ENCODE data around the gene ZNF12.
"Not testable (repeated sequence)": the region's sequence is repeated elsewhere in the genome, so short reads cannot be mapped to it uniquely, and the experiment has no call there.

Gene ZNF12

GRCh38 chr7:6706666-6707407 is at the start of gene ZNF12:
ZNF12 (minus strand) TSS chr7:6706947; CDS start chr7:6705173, 1,774 bp downstream.
- Mint-ChIP-seq H3K36me3 (no peaks in the 10 kb centered on the region), H3K27ac (peak within 1 kb of the TSS; percentile 94), H3K4me1 (peaks cover 39% of the 10 kb centered on the region), H3K9me3 (peaks cover 16% of the 10 kb centered on the region), H3K4me3 (peak within 1 kb of the TSS; percentile 89)
- peak; percentile 88 to 98 for DNase-seq (ENCODE audit: low spot score in 2 of 2)
- peak; percentile 94 for ATAC-seq

- H3K4me1 Mint-ChIP-seq; H3K9me3 Mint-ChIP-seq; DNase-seq (ENCODE audit: low spot score in 2 of 2); ATAC-seq; H3K4me3 Mint-ChIP-seq; H3K27ac Mint-ChIP-seq: not testable (repeated sequence)
- peaks cover 17% of the 10 kb centered on the region for H3K36me3 Mint-ChIP-seq
These were observed 47.2 kb upstream of the ZNF12 start, which contains the start of gene RSPH10B2 for GRCh38 chr7:6753964-6754363. RSPH10B2 (plus strand) TSS chr7:6754103; CDS start chr7:6757678, 3,575 bp downstream.

- H3K4me3 Mint-ChIP-seq; H3K27ac Mint-ChIP-seq; H3K9me3 Mint-ChIP-seq; H3K4me1 Mint-ChIP-seq; DNase-seq (ENCODE audit: low spot score in 2 of 2): not testable (repeated sequence)
- peaks cover 38% of the 10 kb centered on the region for H3K36me3 Mint-ChIP-seq
- ATAC-seq, result peak; percentile 27
These were observed 43.4 kb upstream of the ZNF12 start for GRCh38 chr7:6750173-6750572.

GRCh38 chr7:6749335-6749734 is 42.6 kb upstream of the ZNF12 start:
- DNase-seq (ENCODE audit: low spot score in 2 of 2); H3K27ac Mint-ChIP-seq; H3K9me3 Mint-ChIP-seq; ATAC-seq; H3K4me3 Mint-ChIP-seq; H3K4me1 Mint-ChIP-seq: not testable (repeated sequence)
- peaks cover 44% of the 10 kb centered on the region for H3K36me3 Mint-ChIP-seq

GRCh38 chr7:6744410-6745100 is 37.8 kb upstream of the ZNF12 start:
- H3K4me1 Mint-ChIP-seq; H3K27ac Mint-ChIP-seq; H3K9me3 Mint-ChIP-seq; H3K4me3 Mint-ChIP-seq; DNase-seq (ENCODE audit: low spot score in 2 of 2); ATAC-seq: not testable (repeated sequence)
- peaks cover 66% of the 10 kb centered on the region for H3K36me3 Mint-ChIP-seq

- ATAC-seq; DNase-seq (ENCODE audit: low spot score in 2 of 2); H3K27ac Mint-ChIP-seq; H3K4me1 Mint-ChIP-seq; H3K9me3 Mint-ChIP-seq; H3K4me3 Mint-ChIP-seq: not testable (repeated sequence)
- H3K36me3 Mint-ChIP-seq, result peaks cover 96% of the 10 kb centered on the region
These were observed 31.7 kb upstream of the ZNF12 start for GRCh38 chr7:6738415-6738814.

- peak overlapping the region; percentile 92 for H3K27ac Mint-ChIP-seq
- DNase-seq (ENCODE audit: low spot score in 2 of 2) (no peak), ATAC-seq (no peak)
- H3K36me3 Mint-ChIP-seq, result peaks cover 54% of the 10 kb centered on the region
- peaks cover 3% of the 10 kb centered on the region for H3K9me3 Mint-ChIP-seq
- peak overlapping the region; percentile 88 for H3K4me3 Mint-ChIP-seq
- peaks cover 11% of the 10 kb centered on the region for H3K4me1 Mint-ChIP-seq
These were observed 23.5 kb upstream of the ZNF12 start for GRCh38 chr7:6730343-6730633.

GRCh38 chr7:6729492-6730342 is 23.0 kb upstream of the ZNF12 start:
- Mint-ChIP-seq H3K36me3 (peaks cover 48% of the 10 kb centered on the region), H3K4me3 (peak overlapping the region; percentile 88), H3K27ac (peak overlapping the region; percentile 92), H3K9me3 (peaks cover 3% of the 10 kb centered on the region), H3K4me1 (peaks cover 11% of the 10 kb centered on the region)
- DNase-seq (ENCODE audit: low spot score in 2 of 2) (peak; percentile 70 to 93), ATAC-seq (peak; percentile 99)

- H3K36me3 Mint-ChIP-seq, result peaks cover 41% of the 10 kb centered on the region
- peak overlapping the region; percentile 92 for H3K27ac Mint-ChIP-seq
- not testable (repeated sequence) for H3K9me3 Mint-ChIP-seq; DNase-seq (ENCODE audit: low spot score in 2 of 2); ATAC-seq
- peak overlapping the region; percentile 88 for H3K4me3 Mint-ChIP-seq
- H3K4me1 Mint-ChIP-seq, result peaks cover 11% of the 10 kb centered on the region
These were observed 22.2 kb upstream of the ZNF12 start for GRCh38 chr7:6728893-6729491.

GRCh38 chr7:6727663-6728062 is 20.9 kb upstream of the ZNF12 start:
- ATAC-seq (no peak), DNase-seq (ENCODE audit: low spot score in 2 of 2) (no peak)
- Mint-ChIP-seq H3K27ac (no peak overlapping the region), H3K36me3 (peaks cover 27% of the 10 kb centered on the region), H3K4me3 (no peak overlapping the region), H3K9me3 (peaks cover 3% of the 10 kb centered on the region), H3K4me1 (peaks cover 11% of the 10 kb centered on the region)

GRCh38 chr7:6726341-6726740 is 19.6 kb upstream of the ZNF12 start:
- H3K4me3 Mint-ChIP-seq; H3K27ac Mint-ChIP-seq; H3K9me3 Mint-ChIP-seq; DNase-seq (ENCODE audit: low spot score in 2 of 2); ATAC-seq; H3K4me1 Mint-ChIP-seq: not testable (repeated sequence)
- H3K36me3 Mint-ChIP-seq, result peaks cover 14% of the 10 kb centered on the region

- no peak overlapping the region for H3K27ac Mint-ChIP-seq
- peaks cover 3% of the 10 kb centered on the region for H3K9me3 Mint-ChIP-seq
- H3K36me3 Mint-ChIP-seq, result peaks cover under 1% of the 10 kb centered on the region
- DNase-seq (ENCODE audit: low spot score in 2 of 2) (no peak), ATAC-seq (no peak)
- H3K4me1 Mint-ChIP-seq, result peaks cover 6% of the 10 kb centered on the region
- no peak overlapping the region for H3K4me3 Mint-ChIP-seq
These were observed 18.3 kb upstream of the ZNF12 start for GRCh38 chr7:6725003-6725402.

- not testable (repeated sequence) for H3K9me3 Mint-ChIP-seq; H3K4me1 Mint-ChIP-seq; H3K27ac Mint-ChIP-seq; DNase-seq (ENCODE audit: low spot score in 2 of 2); H3K4me3 Mint-ChIP-seq; ATAC-seq; H3K36me3 Mint-ChIP-seq
These were observed 17.6 kb upstream of the ZNF12 start for GRCh38 chr7:6724351-6724750.

GRCh38 chr7:6718124-6718523 is 11.4 kb upstream of the ZNF12 start:
- no peak for DNase-seq (ENCODE audit: low spot score in 2 of 2)
- H3K9me3 Mint-ChIP-seq, result no peaks in the 10 kb centered on the region

GRCh38 chr7:6715898-6716297 is 9.2 kb upstream of the ZNF12 start:
- not testable (repeated sequence) for H3K4me3 Mint-ChIP-seq; H3K4me1 Mint-ChIP-seq; DNase-seq (ENCODE audit: low spot score in 2 of 2); ATAC-seq; H3K9me3 Mint-ChIP-seq; H3K36me3 Mint-ChIP-seq; H3K27ac Mint-ChIP-seq

More at GRCh38 chr7:6718124-6718523, 11.4 kb upstream of the ZNF12 start:
- no peak overlapping the region for H3K4me3 Mint-ChIP-seq
- no peak for ATAC-seq
- peaks cover 8% of the 10 kb centered on the region for H3K4me1 Mint-ChIP-seq
- H3K36me3 Mint-ChIP-seq, result no peaks in the 10 kb centered on the region
- no peak overlapping the region for H3K27ac Mint-ChIP-seq
